HG03064 (cell line): ENCODE data around the gene UTS2R.

Source experiments
- ATAC-seq: cut with Tn5 transposase; IDR thresholded peaks from one replicate; pipeline ENCODE4 v1.9.1; 2021; ENCODE audit warnings: low read depth; ENCODE audit not compliant: unreplicated experiment

UTS2R gene

DNA sequence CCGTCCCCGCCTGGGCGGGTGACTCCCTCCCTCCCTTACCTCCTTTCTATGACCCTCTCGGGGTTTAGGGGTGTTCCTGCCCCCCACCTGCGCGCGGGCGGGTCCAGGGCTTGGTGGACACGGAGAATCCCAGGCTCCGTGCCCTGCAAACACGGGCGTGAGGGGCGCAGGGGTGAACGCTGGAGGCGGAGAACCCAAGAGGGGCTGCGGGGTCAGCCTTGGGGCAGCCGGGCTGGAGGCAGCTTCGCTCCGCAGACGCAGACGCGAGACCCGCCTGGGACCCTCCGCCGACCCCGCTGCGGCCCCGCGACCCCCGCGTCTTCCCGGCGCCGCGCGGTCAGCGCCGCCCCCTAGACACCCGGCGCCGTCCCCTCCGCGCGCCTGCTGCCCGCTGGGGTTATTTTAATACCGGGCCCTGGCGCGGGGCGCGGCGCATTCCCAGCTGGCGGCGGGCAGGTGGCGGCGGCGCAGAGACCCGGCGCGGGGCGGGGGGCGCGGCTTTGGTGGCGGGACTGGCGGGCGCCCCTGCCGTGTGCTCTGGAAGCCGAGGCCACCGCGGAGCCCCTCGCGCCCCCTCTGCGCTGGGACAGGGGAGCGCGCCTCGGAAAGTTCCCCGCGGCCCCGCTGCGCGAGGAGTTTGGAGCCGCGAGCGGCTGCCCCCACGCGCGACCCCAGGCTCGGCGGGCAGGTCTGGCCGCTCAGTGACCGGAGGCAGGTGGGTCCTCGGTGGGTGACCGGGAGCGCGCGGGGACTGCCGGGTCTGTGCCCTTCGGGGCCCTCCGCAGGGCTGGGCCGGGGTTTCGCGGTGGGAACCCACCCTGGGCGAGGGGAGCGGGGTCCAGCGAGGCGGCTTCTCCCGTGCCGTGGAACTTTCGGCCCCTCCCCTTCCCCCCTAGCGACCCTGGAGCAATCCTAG lies at the start of gene UTS2R:
Gene UTS2R (plus strand): TSS at position 433 of the 916 bp plus-strand sequence. CDS start 2,560 bp downstream, outside the sequence.
- no peak for ATAC-seq

DNA sequence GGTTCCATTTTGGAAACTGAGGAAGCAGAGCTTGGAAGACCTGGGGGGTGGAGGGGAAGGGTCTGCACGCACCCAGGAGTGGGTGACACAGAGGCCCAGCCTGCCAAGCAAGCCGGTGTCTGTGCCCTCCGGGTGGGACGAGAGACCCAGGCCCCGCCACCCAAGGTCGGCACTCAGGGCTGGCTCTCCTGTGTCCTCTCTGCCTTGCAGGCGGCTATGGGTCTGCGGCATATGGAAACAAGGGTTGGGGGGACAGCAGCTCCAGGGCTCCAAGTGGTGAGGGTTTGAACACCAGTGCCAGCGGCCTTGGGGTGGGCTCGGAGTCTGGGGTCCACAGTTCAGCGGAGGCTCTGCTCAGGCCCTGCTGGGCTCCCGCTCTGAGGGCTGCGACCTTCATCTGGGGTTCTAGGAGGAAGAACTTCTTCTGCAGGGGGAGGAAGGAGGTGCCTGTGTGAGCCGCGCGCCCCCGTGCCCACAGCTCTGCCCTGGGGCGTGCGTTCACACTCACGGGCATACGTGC lies 49.6 kb upstream of the UTS2R start:
- ATAC-seq: no peak

DNA sequence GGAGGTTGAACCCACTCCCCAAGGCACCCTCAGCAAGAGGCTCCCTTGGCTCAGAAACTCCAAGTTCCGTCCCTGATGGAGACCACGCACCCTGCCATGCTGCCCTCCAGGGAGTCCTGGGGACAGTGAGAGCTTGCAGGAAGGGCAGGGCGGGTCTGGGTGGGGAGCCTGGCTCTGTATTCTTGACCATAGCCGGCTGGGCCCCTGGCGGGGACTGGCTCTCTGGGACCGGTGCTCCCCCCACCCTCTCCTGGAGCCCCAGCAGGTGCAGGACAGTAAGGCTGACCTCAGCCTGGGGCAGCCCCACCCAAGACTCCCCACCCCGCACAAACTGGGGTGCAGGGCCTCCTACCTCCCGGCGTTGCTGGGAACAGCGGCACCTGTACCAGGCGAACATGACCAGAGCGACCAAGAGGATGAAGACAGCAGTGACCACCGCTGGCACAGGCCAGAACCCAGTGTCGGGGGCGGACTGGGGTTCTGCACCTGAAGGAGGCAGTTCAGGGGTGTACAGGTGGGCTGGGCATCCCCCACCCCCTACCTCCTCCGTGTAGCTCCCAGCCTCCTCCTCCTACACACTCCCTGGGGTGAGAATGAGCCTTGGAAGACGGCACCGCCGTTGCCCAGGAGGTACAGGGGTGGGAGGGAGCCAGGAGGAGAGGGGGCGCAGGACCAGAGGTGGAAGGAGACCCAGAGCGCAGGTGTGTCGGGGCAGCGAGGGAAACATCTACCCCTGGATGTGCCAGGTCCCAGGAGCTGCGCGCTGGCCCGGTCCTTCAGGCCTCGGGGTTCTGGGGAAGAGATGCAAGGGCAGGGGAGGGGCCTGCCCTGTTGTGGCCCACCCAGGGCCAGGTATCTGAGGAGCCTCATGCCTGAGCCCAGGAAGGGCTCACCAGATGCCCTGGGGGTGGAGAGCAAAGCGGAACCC lies 48.8 kb upstream of the UTS2R start:
- ATAC-seq: no peak

DNA sequence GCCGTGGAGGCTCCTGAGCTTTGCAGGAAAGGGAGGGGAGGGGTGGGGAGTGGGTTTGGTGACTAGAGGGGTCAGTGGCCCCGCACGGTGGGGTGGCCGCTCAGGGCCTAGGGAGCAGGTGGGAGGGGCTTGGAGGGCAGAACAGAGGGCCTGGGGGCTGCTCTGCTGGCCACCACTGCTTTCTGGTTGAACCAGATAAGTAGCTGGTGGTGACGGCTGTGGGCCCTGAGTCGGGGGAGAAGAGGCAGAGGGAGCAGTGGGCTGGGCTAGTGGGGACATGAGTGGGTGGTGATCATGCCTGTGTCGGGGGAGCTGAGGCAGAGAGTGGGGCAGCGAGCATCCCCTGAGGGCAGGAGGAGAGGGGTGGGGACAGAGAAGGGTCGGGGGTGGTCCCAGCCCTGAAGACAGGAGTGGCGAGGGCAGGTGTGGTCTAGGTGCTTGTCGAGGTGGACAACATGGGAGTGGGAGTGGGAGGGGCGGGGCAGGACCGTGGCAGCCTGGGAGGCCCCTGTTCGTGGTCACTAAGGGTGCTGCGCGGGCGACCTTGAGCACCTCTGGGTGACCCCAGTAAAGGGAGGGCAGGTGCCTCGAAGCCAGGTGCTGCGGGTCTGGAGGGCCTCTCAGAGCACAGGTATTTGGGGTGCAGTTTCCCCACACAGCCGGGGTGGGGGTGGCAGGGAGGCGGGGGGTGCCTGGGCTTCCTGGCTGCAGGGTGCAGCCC lies 47.9 kb upstream of the UTS2R start:
- ATAC-seq: no peak

DNA sequence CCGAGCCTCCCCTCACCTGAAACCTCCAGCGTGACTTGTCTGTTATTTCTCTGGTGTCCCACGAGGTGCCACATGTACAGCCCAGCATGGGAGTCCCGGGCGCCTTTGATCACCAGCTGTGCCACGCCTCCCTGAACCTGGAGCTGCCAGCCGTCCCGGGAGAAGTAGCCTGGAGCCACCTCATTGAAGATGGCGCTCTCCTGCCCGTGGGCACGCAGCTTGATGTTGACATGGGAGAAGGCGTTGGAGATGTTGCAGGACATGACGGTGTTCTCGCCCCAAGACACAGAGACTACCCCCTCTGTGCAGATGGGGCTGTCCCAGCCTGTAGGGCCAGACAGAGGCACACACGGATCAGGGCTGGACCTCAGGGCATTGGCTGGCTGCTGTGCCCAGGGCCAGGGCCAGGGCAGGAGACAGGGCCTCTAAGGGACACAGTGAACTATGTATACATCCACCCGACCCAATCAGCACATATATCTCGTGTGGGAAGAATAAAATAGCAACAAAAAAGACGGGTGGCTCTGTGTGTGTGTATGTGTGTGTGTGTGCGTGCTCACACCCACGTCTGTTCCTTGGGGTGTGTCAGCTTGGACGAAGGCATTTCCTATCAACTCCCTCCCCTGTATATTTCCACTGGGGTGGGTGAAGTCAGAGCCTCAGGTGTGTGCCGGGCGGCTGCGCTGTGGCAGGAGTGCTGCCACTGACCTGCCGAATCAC lies 46.8 kb upstream of the UTS2R start:
- ATAC-seq: no peak

DNA sequence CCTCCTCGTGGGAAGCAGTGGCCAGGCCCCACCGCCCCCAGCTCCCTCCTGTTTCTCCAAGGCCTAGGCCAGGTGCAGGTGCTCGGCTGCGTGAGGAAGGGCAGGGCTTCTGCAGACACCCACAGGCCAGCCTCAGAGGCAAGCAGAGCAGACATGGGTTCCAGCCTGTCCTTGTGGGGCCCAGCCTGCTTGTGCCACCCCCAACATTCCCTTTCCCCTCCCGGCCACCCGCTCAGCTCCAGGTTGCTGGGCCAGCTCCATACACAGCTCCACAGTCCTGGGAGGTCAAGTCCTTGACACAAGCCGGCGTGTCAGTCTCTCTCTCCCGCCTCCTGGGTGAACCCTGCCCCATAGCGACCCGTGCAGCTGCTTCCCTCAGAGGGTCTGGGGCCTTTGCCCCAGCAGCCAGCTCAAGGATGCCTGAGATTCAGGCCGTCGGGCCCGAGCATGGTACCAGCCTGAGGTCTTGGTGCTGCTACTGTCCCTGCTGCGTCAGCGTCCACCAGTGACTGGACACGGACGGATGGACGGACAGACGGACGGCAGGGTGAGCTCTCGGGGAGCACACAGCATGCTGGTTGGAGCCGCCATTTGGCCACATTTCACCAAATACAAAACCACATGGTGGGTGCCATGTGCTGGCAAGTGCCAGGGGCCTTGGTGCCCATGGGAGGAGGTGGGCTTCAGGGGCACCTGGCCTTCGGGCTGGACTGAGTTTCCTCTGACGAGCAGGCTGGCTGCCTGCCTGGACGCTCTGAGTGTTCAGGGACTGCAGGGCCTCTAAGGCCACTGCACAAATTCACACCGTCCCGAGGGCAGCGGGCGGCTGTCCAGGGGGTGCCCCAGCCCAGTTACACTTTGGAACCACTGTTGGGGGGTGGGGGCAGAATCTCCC lies 46.0 kb upstream of the UTS2R start:
- ATAC-seq: no peak

DNA sequence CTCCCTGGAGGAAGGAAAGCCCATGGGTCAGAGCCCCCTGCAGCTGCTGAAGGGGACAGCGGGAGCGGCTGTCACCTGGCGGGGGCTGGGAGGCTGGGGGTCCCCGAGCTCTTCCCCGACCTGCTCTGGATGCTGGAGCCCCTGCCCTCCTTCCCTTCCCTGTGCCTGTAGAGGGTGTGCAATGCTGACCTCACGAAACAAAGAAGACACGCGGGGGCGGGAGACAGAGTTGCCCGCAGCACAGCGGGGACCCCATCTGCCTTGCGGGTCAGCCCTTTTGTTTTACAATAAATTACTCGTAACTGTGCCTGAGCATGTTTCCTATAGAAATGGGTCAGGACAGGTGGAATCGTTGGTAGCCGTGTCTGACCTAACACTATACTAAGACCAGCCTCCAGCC lies 44.3 kb upstream of the UTS2R start:
- ATAC-seq: no peak

DNA sequence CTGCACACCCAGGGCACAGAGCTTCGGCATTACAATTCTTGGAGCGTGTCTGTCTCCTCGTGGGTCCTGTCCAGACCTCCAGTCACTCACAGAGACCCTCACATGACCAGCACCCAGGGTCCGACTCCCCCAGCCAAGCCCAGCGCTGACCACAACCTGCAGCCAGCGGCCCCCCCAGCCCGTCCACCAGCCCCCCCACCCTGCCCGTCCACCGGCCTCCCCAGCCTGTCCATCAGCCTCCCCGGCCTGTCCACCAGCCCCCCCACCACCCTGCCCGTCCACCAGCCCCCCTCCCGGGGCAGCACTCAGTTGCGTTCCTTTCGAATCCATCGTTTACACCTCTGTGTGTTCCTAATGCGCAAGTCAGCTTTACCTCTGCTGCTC lies 43.8 kb upstream of the UTS2R start:
- ATAC-seq: no peak

DNA sequence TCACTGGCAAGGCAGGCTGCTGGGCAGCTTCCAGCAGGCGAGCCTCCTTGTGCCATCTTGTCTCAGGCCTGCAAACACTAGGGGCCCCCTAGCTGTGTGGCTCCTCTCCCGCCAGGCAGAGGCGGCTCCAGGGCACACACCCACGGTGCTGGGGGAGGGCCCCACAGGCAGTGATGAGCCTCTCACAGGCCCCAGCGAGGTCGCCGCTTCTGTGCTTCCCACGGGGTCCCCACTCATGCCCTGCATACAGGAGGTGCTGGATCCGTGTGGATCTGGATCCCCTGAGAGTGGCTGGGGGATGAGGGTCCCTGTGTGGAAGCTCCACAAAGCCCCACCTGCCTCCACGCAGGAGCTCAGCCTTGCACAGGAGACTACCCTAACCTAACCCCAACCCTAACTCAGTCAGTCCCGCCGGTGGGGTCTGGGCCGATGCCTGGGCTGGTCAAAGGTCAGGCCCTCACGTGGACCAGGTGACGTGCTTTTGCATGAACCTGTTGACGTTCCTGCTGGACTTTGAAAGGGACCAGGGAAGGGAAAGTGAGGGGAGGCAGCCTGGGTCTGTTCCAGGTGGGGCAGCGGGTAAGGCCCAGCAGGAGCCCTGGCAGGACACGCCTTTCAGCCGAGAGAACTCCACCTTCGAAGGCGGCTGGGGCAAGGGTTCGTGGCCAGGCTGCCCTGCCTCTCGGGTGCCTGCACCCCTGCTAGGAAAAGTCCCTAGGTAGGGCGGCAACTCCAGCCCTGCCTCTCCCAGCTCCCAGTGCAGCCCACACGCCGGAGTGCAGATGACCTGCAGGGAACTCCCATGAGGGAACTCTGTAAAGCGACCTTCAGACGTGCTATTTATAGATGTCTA lies 43.2 kb upstream of the UTS2R start:
- no peak for ATAC-seq

DNA sequence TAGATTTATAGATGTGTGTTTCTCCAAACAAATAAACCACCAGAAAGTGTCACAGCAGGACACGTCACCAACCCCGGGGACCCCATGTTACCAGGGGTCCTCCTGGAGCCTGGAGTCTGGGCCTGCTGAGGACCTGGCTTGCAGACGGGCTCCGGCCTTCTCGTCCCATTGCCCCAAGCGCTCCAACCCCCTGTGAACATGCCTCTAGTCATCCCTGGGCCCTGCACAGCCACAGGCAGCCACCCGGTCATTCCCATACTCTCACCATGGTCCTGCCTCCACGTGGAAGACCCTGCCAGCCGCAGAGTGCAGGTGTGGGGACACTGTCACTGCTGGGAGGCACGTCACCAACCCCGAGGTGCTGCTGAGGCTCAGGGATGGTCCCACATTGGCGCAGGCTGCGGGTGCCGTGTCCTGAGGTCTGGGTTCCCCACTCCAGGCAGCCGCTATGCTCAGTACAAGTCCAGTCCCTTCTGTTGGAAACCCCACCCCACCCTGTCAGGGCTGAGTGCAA lies 42.5 kb upstream of the UTS2R start:
- no peak for ATAC-seq

DNA sequence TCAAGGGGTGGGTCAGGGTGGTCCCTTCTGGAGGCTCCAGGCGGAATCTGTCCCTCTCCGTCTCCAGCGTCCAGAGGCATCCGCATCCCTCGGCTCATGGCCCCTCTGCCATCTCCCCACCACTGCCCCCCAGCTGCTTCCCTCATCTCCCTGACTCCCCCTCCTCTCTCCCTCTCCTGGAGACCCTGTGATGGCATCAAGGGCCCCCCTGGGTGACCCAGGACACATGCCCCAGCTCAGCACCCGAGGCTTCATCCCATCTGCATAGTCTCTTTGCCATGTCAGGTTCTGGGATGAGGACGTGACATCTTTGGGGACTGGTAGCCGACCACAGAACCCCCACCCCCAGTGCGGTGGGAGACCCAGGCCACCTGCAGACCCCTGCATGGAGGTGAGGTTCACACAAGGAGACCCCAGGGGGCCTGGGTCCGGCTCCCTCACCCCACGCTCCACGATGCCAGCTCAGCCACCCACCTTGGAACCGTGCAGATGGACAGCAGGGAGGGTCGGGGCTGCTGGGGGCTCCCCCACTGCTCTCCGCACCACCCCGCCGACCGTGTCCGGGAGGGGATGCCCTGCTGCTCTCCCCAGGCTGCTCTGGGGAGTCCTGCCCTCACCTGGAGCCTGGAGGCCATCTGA lies 41.8 kb upstream of the UTS2R start:
- ATAC-seq: no peak

DNA sequence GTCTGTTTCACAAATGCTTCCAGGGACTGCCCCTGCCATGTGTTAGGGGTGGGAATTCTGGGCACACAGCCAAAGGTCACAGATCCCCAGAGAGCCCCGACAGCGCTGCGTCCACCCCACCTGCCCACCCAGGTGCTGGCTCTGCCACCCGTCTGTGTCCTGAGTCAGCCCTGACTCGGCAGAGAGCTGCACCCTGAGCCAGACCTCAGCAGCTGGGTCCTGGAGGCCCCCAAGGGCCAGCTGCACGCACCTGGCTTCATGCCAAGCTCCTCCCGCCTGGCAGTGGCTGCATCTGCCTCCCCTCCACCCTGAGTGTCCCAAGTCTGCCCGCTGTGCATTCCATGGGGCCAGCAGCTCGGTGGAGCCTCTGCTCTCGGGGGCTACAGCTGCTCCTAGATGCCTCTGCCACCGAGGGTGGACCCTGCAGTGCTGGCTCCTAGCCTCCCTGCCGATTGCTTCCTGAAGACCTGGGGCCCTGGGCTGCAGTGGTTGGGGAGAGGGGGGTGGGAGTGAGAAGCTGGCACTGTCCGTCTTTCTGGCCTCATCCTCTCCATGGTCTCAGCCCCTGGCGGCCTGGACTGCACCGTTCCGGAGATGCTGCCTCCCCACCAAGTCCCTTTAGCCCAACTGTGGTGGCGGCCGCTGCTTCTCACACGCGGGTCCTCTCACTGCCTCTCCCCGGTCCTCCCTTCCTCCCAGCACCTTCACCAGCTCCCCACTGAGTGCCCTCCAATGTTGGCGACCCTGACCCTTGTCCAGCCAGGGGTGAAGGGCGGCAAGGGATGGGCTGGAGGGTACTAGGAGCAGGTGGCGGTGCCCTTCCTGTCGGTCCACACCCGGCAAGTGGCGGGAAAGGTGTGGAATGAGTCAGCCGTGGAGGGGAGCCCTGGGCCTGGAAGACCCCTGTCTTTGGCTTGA lies 41.0 kb upstream of the UTS2R start:
- ATAC-seq: no peak

DNA sequence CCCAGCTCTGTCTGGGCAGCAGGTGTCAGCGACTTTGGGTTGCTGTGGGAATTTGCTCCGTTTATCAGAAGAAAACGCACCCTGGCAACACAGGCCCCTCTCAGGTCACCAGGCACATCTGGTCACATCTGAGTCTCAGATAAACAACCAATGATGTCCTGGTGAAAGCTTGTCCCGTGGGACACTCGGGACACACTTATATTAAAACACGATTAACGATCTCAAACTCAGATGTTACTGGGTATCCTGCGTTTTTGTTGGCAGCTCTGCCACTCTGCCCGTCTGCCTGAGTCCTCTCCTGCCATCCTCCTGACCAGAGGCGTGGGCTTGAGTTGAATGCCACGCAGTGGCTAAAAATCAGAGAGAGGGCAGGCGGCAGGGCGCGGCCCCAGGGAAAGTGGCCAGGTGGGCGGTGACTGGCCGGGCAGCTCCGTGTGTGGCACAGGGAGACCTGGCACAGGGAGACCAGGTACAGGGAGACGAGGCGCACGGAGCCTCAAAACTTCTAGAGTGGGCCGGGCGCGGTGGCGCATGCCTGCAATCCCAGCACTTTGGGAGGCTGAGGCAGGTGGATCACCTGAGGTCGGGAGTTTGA lies 40.1 kb upstream of the UTS2R start:
- no peak for ATAC-seq

DNA sequence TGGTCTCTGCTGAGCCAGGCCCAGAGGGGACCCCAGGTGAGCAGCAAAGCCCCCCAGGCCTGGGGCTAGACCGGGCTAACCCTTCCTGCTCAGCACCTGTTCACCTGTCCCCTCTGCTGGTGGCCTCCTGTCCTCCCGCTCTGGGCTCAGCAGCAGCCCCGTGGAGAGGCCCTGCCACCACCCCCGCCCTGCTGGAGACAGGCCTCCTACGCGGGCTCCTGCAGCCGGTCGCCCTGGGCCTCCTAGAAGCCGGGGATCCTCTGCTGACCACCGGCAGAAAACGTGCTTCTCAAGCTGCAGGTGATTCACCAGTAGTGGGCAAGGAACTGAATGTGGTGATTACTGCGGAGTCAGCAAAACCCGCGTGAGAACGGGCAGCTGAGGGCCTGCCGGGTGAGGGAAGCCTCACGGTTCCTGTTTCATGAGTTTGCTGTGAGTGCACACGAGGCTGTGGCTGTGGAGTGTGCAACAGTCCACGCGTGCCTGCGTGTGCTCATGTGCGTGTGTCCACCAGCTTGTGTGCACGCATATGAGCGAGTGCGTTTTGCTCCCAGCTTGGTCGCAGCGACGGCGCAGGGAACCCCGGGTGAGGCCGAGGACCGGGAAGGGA lies 38.8 kb upstream of the UTS2R start:
- ATAC-seq: no peak
